HepG2 (cell line): ENCODE results near the gene PA2G4. TPM values are rescaled to one million over a fixed set of nuclear protein-coding genes. Genes with fewer than 3 reads are reported as not detected.

Experiments used
- CBFB ChIP-seq: sonication (generic); formaldehyde crosslinking; IDR thresholded peaks from 2 replicates; pipeline ENCODE4 v1.4.0; 2020; ENCODE audit warnings: missing genetic modification reagents
- CEBPG ChIP-seq: IDR thresholded peaks from 2 replicates; pipeline ENCODE4 v1.6.1; 2016
- EHMT2 ChIP-seq: fragments of 200-600 bp; sonication (generic); IDR thresholded peaks from 2 replicates; pipeline ENCODE4 v1.7.0; 2017; ENCODE audit warnings: antibody characterized with exemption, low read depth, low read length, borderline replicate concordance
- GABPA ChIP-seq, 2 experiments: IDR thresholded peaks; 2 replicates each; pipeline ENCODE4 v1.6.1; 2011 to 2016; ENCODE audit warnings: low read depth in 2 of 2, low read length in 1 of 2, missing biosample characterization in 1 of 2, missing genetic modification characterization in 1 of 2
- KAT8 ChIP-seq: IDR thresholded peaks from 2 replicates; pipeline ENCODE4 v1.6.1; 2016; ENCODE audit warnings: missing genetic modification reagents, missing compliant biosample characterization
- MIXL1 ChIP-seq: IDR thresholded peaks from 2 replicates; pipeline ENCODE4 v1.6.1; 2016
- REST ChIP-seq, 2 experiments: IDR thresholded peaks; 2 replicates each; pipeline ENCODE4 v1.6.1; 2011 to 2012; ENCODE audit warnings: low read length in 2 of 2, borderline replicate concordance in 1 of 2, low read depth in 1 of 2, mild to moderate bottlenecking in 1 of 2, moderate library complexity in 1 of 2
- SMAD3 ChIP-seq: sonication (generic); formaldehyde crosslinking; IDR thresholded peaks from 2 replicates; pipeline ENCODE4 v1.4.0; 2020; ENCODE audit warnings: missing genetic modification reagents
- ZBTB1 ChIP-seq: sonication (generic); formaldehyde crosslinking; IDR thresholded peaks from 2 replicates; pipeline ENCODE4 v1.4.0; 2020; ENCODE audit warnings: missing genetic modification reagents, borderline replicate concordance
- ZBTB39 ChIP-seq: sonication (generic); formaldehyde crosslinking; IDR thresholded peaks from 2 replicates; pipeline ENCODE4 v1.5.0; 2020; ENCODE audit warnings: missing genetic modification reagents
- ZNF407 ChIP-seq: sonication (generic); formaldehyde crosslinking; IDR thresholded peaks from one replicate; pipeline ENCODE4 v1.5.1; 2020; ENCODE audit warnings: mild to moderate bottlenecking, missing genetic modification reagents; ENCODE audit errors: not compliant biosample characterization
- ZNF44 ChIP-seq: sonication (generic); formaldehyde crosslinking; IDR thresholded peaks from 2 replicates; pipeline ENCODE4 v1.5.1; 2020; ENCODE audit warnings: mild to moderate bottlenecking, missing genetic modification reagents
- ZNF563 ChIP-seq: sonication (generic); formaldehyde crosslinking; IDR thresholded peaks from 2 replicates; pipeline ENCODE4 v1.8.0; 2022; ENCODE audit warnings: mild to moderate bottlenecking, moderate library complexity, missing genetic modification reagents
- polyA plus RNA-seq, 8 experiments: library from polyadenylated mRNA; depleted of rRNA in 3 of 8; stranded (reverse) in 7 of 8; unstranded in 1 of 8; fragments of >200 nt; fragmentation: Illumina TruSeq in 4 of 8; extraction: Trizol in 4 of 8; gene quantifications; 2 replicates each; pipeline versions ENCODE4 v1.2.1 to v1.2.3, GENCODE V29; 2011 to 2016; ENCODE audit warnings: low read depth in 4 of 8, missing spikeins in 1 of 8, mixed read lengths in 1 of 8; ENCODE audit not compliant: insufficient read depth in 1 of 8
- total RNA-seq, 5 experiments: library from RNA; depleted of rRNA; stranded (reverse); fragments of >200 nt; fragmentation: Illumina TruSeq; extraction: Trizol; gene quantifications; 2 replicates each; pipeline ENCODE4 v1.2.3, GENCODE V29; 2016; ENCODE audit warnings: low read depth in 1 of 5

PA2G4 gene
- total and polyA plus RNA-seq, 2 of the 13 experiments (the other 11 are each of a cell fraction or from before 2014, with no cell fraction given), result 147 to 240 TPM

- no peak for TF ChIP-seq ZNF44 (CRISPR knock-in tag)
- TF ChIP-seq ZNF407 (CRISPR knock-in tag), result peak; percentile 18
- TF ChIP-seq CEBPG, result peak; percentile 64
- TF ChIP-seq CBFB, result peak; percentile 68; the same call in 1 of the 2 replicates
- TF ChIP-seq EHMT2, result no peak
- TF ChIP-seq ZBTB1 (CRISPR knock-in tag), result no peak
- TF ChIP-seq REST (IDR thresholded peaks at IDR 0.05; ENCODE audit: borderline replicate concordance in 1 of 2, low read depth in 1 of 2, low read length in 2 of 2), result no peak; a peak in 1 of 4 replicates
- peak; percentile 67; the same call in 1 of the 2 replicates for TF ChIP-seq KAT8 (CRISPR knock-in tag)
- peak; percentile 33; the same call in 1 of the 2 replicates for TF ChIP-seq ZNF563 (CRISPR knock-in tag)
- TF ChIP-seq SMAD3 (CRISPR knock-in tag), result no peak; the same call in 1 of the 2 replicates
- TF ChIP-seq ZBTB39 (CRISPR knock-in tag), result no peak
- no peak for TF ChIP-seq MIXL1 (CRISPR knock-in tag)
- peak; percentile 81 for TF ChIP-seq GABPA (IDR thresholded peaks at IDR 0.05; ENCODE audit: low read depth, low read length)
- peak; percentile 92 for TF ChIP-seq GABPA (CRISPR knock-in tag; IDR thresholded peaks at IDR 0.05; ENCODE audit: low read depth)
These were observed 47.9 kb downstream of the PA2G4 start, which contains the start of gene MYL6B (continued) for GRCh38 chr12:56152132-56152755.
